ENCODE measurements around the gene PDZD8. TPM values are rescaled to one million over a fixed set of nuclear protein-coding genes. Genes with fewer than 3 reads are reported as not detected.

PDZD8 gene
- polyA plus RNA-seq, 1 donor (not counting 4 experiments of a cell fraction or from before 2014, with no cell fraction given) = 24.3 TPM

Other genes starting within 250 kb of the PDZD8 start
- 0.03 to 0.04 TPM in 2 of 3 replicates, not detected in the other for gene VAX1, start 237.2 kb downstream of the PDZD8 start, polyA plus RNA-seq
- gene KCNK18, start 178.0 kb downstream of the PDZD8 start, polyA plus RNA-seq = not detected in 3 replicates
- not detected in 3 replicates for gene SLC18A2, start 134.3 kb downstream of the PDZD8 start, polyA plus RNA-seq
- 1.2 to 2.8 TPM (median 2.4 TPM) in 3 replicates for gene EMX2, start 167.3 kb upstream of the PDZD8 start, polyA plus RNA-seq